HepG2 (cell line): Measurements from ENCODE around the gene CDK14. TPM values are rescaled to one million over a fixed set of nuclear protein-coding genes. Genes with fewer than 3 reads are reported as not detected.

Experiments
- ATAC-seq: fragments of 200-7000 bp; cut with Tn5 transposase; 3 replicates; pipeline ENCODE4 v1.9.1; 2020; ENCODE audit warnings: mild to moderate bottlenecking, moderate library complexity
- BruUV-seq: library from RNA; stranded (reverse); fragments of 400-500 nt; replicated peaks from 2 replicates; lab custom pipeline; 2021; lab: Mats Ljungman, UMichigan
- CTCF ChIA-PET: fragments of 300-600 bp; formaldehyde crosslinking; extraction: SDS; loops from one replicate; lab custom pipeline; 2021; ENCODE audit warnings: low total read pairs, inconsistent platforms, low intra/inter-chr PET ratio; lab: Yijun Ruan, JAX
- POLR2A ChIA-PET: fragments of 350-600 bp; sonication (Branson Sonifier 250); formaldehyde crosslinking; loops from one replicate; lab custom pipeline; 2020; ENCODE audit warnings: antibody characterized with exemption, inconsistent platforms; lab: Yijun Ruan, JAX
- DNase-seq: peaks from one replicate; pipeline ENCODE4 v3.0.0-alpha.2; 2015; ENCODE audit warnings: low spot score
- FAIRE-seq: peaks from 3 replicates; lab custom pipeline; 2011; peaks lifted over from hg19 to GRCh38; lab: Jason Lieb, UNC
- H2AFZ ChIP-seq: one replicate; pipeline ENCODE4 v1.6.1; 2011; ENCODE audit warnings: low read length, inconsistent platforms
- H3K27ac ChIP-seq: fragments of 300-600 bp; 3 replicates; pipeline ENCODE4 v1.8.0; 2011; ENCODE audit warnings: mixed run types, mild to moderate bottlenecking, mixed read lengths, low read length, inconsistent platforms; ENCODE audit not compliant: insufficient read depth; ENCODE audit errors: extremely low read length
- H3K27me3 ChIP-seq, 2 experiments: fragments of 200-600 bp in 1 of 2; 2 replicates in 1 of 2; 3 replicates in 1 of 2; pipeline versions ENCODE4 v1.6.0 to v1.8.0; 2011; ENCODE audit warnings: low read length in 2 of 2, mild to moderate bottlenecking in 2 of 2, moderate library complexity in 2 of 2, inconsistent platforms in 1 of 2; ENCODE audit not compliant: insufficient read depth in 2 of 2, control insufficient read depth in 1 of 2
- H3K36me3 ChIP-seq, 2 experiments: fragments of 200-600 bp in 1 of 2; replicated peaks in 1 of 2; 2 replicates in 1 of 2; 3 replicates in 1 of 2; pipeline versions ENCODE4 v1.5.1 to v1.8.0; 2011; ENCODE audit warnings: low read length in 2 of 2, inconsistent platforms in 1 of 2; ENCODE audit not compliant: insufficient read depth in 2 of 2, control insufficient read depth in 1 of 2
- H3K4me1 ChIP-seq: 2 replicates; pipeline ENCODE4 v1.5.1; 2012; ENCODE audit warnings: low read length, inconsistent platforms; ENCODE audit not compliant: insufficient read depth
- H3K4me2 ChIP-seq: 2 replicates; pipeline ENCODE4 v1.6.0; 2011; ENCODE audit warnings: low read depth, low read length, inconsistent platforms
- H3K4me3 ChIP-seq, 3 experiments: fragments of 200-600 bp in 1 of 3; sonication (generic), shearing (Covaris generic) in 1 of 3; replicated peaks in 1 of 3; 2 replicates each; pipeline ENCODE4 v1.5.1; 2011 to 2016; ENCODE audit warnings: low read length in 3 of 3, inconsistent platforms in 2 of 3, low read depth in 2 of 3, mild to moderate bottlenecking in 2 of 3, control low read depth in 1 of 3, mixed read lengths in 1 of 3; ENCODE audit not compliant: insufficient read depth in 1 of 3
- H3K79me2 ChIP-seq: one replicate; pipeline ENCODE4 v1.6.1; 2011; ENCODE audit warnings: low read length, inconsistent platforms; ENCODE audit not compliant: insufficient read depth
- H3K9ac ChIP-seq: 2 replicates; pipeline ENCODE4 v1.6.0; 2011; ENCODE audit warnings: mild to moderate bottlenecking, low read depth, low read length, inconsistent platforms; ENCODE audit not compliant: insufficient read depth
- H3K9me3 ChIP-seq: 2 replicates; pipeline ENCODE4 v1.5.1; 2012; ENCODE audit warnings: mild to moderate bottlenecking, low read length
- H4K20me1 ChIP-seq: 2 replicates; pipeline ENCODE4 v1.6.0; 2011; ENCODE audit warnings: inconsistent platforms, mild to moderate bottlenecking, low read length, moderate library complexity; ENCODE audit not compliant: insufficient read depth
- ZBTB46 ChIP-seq: sonication (generic); formaldehyde crosslinking; IDR thresholded peaks from 2 replicates; pipeline ENCODE4 v1.4.0; 2020; ENCODE audit warnings: mild to moderate bottlenecking, missing genetic modification reagents, borderline replicate concordance
- ZNF260 ChIP-seq: sonication (generic); formaldehyde crosslinking; IDR thresholded peaks from 2 replicates; pipeline ENCODE4 v1.4.0; 2020; ENCODE audit warnings: missing genetic modification reagents, low read depth, mild to moderate bottlenecking, borderline replicate concordance
- ZNF383 ChIP-seq: sonication (generic); formaldehyde crosslinking; IDR thresholded peaks from 2 replicates; pipeline ENCODE4 v1.4.0; 2020; ENCODE audit warnings: missing genetic modification reagents, mild to moderate bottlenecking, borderline replicate concordance
- ZNF609 ChIP-seq: sonication (generic); formaldehyde crosslinking; IDR thresholded peaks from 2 replicates; pipeline ENCODE4 v1.4.0; 2020; ENCODE audit warnings: mild to moderate bottlenecking, missing genetic modification reagents, borderline replicate concordance
- WGBS: methylation state at CpG from one replicate; pipeline ENCODE4 v1.1.6; 2017; ENCODE audit warnings: low lambda C conversion rate; 5-methylcytosine and 5-hydroxymethylcytosine counted together
- in situ Hi-C: cut with HindIII; loops from 2 replicates; pipeline ENCODE4 v1.10.0; 2017; ENCODE audit warnings: low pct_unique_long_range_greater_than_20kb; ENCODE audit not compliant: extremely low pct_ligation_motif_present
- intact Hi-C: fragments of 100-400 bp; cut with micrococcal nuclease; formaldehyde crosslinking; loops from one replicate; pipeline ENCODE4 v1.10.0; 2022; ENCODE audit not compliant: unreplicated experiment
- polyA plus RNA-seq, 8 experiments: library from polyadenylated mRNA; depleted of rRNA in 3 of 8; stranded (reverse) in 7 of 8; unstranded in 1 of 8; fragments of >200 nt; fragmentation: Illumina TruSeq in 4 of 8; extraction: Trizol in 4 of 8; gene quantifications; 2 replicates each; pipeline versions ENCODE4 v1.2.1 to v1.2.3, GENCODE V29; 2011 to 2016; ENCODE audit warnings: low read depth in 4 of 8, missing spikeins in 1 of 8, mixed read lengths in 1 of 8; ENCODE audit not compliant: insufficient read depth in 1 of 8
- total RNA-seq, 5 experiments: library from RNA; depleted of rRNA; stranded (reverse); fragments of >200 nt; fragmentation: Illumina TruSeq; extraction: Trizol; gene quantifications; 2 replicates each; pipeline ENCODE4 v1.2.3, GENCODE V29; 2016; ENCODE audit warnings: low read depth in 1 of 5

The CDK14 gene
- total and polyA plus RNA-seq, 2 of the 13 experiments (the other 11 are each of a cell fraction or from before 2014, with no cell fraction given) = 0.26 to 0.71 TPM

- no peaks in the 10 kb centered on the region for H3K27me3 ChIP-seq
- H3K4me2 ChIP-seq = no peak overlapping the region
- H3K79me2 ChIP-seq = no peaks in the 10 kb centered on the region
- TF ChIP-seq ZNF609 (CRISPR knock-in tag) = no peak
- TF ChIP-seq ZNF260 = no peak
- no peak for TF ChIP-seq ZBTB46 (CRISPR knock-in tag)
- no peak for TF ChIP-seq ZNF383
- 19% methylated on average over 3 of the region's 3 CpGs for WGBS
- in situ Hi-C loops = loop anchor here (25.0 kb wide), 1 partner anchor 703 kb away; no protein-coding TSS in a partner anchor
- no peak for FAIRE-seq
- no peak for ATAC-seq
- H3K9ac ChIP-seq = no peak overlapping the region
- no TSS peak for BruUV-seq
- H4K20me1 ChIP-seq = no peaks in the 10 kb centered on the region
- H3K9me3 ChIP-seq = no peaks in the 10 kb centered on the region
- DNase-seq = no peak
- ChIA-PET POLR2A (no interaction called here), CTCF (no interaction called here)
- intact Hi-C loops = loop anchor here (10.0 kb wide), 3 partner anchors 201 to 801 kb away; partner anchors contain the start of gene MTERF1
- H3K27ac ChIP-seq = no peak overlapping the region
- H3K4me1 ChIP-seq = no peaks in the 10 kb centered on the region
- no peaks in the 10 kb centered on the region for H3K36me3 ChIP-seq
- H3K4me3 ChIP-seq = no peak overlapping the region
- H2AFZ ChIP-seq = no peak overlapping the region
Observed at GRCh38 chr7:91083855-91084644, 487.9 kb downstream of the CDK14 start.
